Suppressor macrophage treated with lipopolysaccharide for 4 hours (primary cell): ENCODE results near the gene VIPR1.

ENCODE experiments used
- DNase-seq: peaks from one replicate; pipeline ENCODE4 v3.0.0-alpha.2; 2020

VIPR1 gene

DNA sequence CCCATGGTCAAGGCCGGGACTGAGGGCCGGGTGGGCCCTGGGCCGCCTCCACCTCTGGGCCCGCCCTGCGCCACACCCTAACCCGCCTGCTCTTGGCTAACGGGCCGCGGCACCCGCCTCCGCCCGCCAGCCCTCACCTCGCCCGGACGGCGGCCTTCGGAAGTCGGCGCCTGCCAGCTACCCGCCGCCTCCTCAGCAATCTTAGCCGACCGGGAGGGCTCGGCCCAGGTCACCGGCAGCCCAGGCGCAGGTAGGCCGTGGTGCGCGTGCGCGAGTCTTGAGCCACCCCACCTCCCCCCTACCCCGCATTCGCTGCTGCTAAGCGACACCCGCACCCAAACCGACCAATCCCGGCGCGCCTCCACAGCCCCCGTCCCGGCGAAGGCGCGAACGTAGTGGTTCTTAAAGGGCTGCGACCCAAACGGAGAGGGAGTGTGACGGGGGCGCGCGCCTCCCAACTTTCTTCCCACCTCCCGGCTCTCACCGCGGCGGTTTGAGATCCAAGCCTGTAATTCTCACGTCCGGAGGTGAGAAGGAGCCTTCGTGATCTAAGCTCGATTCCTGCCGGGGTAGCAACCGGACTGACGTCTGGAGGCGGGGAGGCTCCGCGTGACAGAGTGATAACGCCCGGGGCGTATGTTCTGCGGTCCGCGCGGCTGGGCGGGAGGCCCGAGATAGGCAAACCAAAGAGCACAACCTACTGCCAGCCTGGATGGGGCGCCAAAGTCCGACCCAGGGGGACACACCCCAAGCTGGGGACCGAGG is 79.4 kb downstream of the VIPR1 start, which contains the start of gene SEC22C:
Gene SEC22C, minus strand, starts transcription at position 259 of the 765 bp plus-strand sequence. CDS start 12,921 bp downstream, outside the sequence.
- DNase-seq: peak; percentile 95

DNA sequence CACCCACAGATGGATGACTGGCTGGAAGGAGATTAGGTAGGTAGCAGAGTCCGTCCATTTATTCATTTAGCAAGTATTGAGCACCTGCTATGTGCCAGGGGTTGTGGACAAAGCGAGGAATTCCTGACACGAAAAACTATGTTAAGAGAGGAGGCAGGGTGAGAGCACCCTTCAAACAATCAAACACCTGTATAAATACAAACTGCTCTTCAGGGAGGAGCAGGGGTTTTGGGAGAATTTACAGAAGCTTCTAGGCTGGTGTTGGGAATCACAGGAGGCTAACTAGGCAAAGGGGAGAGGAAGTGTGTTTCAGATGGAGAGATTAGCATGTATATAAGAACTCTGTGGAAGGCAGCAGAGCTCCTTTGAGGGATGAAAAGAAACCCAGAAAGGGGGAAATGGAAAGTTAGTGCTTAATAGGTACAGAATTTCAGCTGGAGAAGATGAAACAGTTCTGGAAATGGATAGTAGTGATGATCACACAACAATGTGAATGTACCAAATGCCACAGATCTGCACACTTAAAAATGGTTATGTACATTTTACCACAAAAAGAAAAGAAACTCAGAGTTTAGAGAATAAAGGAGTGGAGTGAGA is 80.1 kb downstream of the VIPR1 start:
- DNase-seq: no peak
